Hepatocyte (in vitro differentiated cells): ENCODE measurements around the gene METAP1D.

Experiments
- EZH2 ChIP-seq: fragments of 200-600 bp; sonication (generic); IDR thresholded peaks from 2 replicates; pipeline ENCODE4 v1.6.1; 2016; ENCODE audit warnings: antibody characterized with exemption, mild to moderate bottlenecking, borderline replicate concordance
- EZH2phosphoT487 ChIP-seq: fragments of 200-600 bp; sonication (generic); IDR thresholded peaks from one replicate; pipeline ENCODE4 v1.6.1; 2018; ENCODE audit warnings: antibody characterized with exemption, mild to moderate bottlenecking, low read depth, moderate library complexity; ENCODE audit not compliant: unreplicated experiment, severe bottlenecking
- TF ChIP-seq, protein P1 (sequence below): fragments of 200-600 bp; sonication (generic); IDR thresholded peaks from 2 replicates; pipeline ENCODE4 v1.5.1; 2016; ENCODE audit warnings: antibody characterized with exemption, mild to moderate bottlenecking; ENCODE audit not compliant: poor library complexity

GRCh38 chr2:171985076-171985475, 14.7 kb upstream of the METAP1D start:
- TF ChIP-seq EZH2phosphoT487: no peak
- TF ChIP-seq, protein P1, sequence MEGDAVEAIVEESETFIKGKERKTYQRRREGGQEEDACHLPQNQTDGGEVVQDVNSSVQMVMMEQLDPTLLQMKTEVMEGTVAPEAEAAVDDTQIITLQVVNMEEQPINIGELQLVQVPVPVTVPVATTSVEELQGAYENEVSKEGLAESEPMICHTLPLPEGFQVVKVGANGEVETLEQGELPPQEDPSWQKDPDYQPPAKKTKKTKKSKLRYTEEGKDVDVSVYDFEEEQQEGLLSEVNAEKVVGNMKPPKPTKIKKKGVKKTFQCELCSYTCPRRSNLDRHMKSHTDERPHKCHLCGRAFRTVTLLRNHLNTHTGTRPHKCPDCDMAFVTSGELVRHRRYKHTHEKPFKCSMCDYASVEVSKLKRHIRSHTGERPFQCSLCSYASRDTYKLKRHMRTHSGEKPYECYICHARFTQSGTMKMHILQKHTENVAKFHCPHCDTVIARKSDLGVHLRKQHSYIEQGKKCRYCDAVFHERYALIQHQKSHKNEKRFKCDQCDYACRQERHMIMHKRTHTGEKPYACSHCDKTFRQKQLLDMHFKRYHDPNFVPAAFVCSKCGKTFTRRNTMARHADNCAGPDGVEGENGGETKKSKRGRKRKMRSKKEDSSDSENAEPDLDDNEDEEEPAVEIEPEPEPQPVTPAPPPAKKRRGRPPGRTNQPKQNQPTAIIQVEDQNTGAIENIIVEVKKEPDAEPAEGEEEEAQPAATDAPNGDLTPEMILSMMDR: no peak
- TF ChIP-seq EZH2: no peak
